Neural progenitor cell (in vitro differentiated cells): ENCODE measurements around the gene TBX5.

Source experiments
- CTCF ChIP-seq: fragments of 200-600 bp; sonication (generic); IDR thresholded peaks from 2 replicates; pipeline ENCODE4 v1.5.1; 2017; ENCODE audit warnings: antibody characterized with exemption, mild to moderate bottlenecking
- EZH2 ChIP-seq: fragments of 200-600 bp; sonication (generic); IDR thresholded peaks from 2 replicates; pipeline ENCODE4 v1.6.1; 2017; ENCODE audit warnings: antibody characterized with exemption, mild to moderate bottlenecking, moderate library complexity
- EZH2phosphoT487 ChIP-seq: fragments of 200-600 bp; sonication (generic); IDR thresholded peaks from 2 replicates; pipeline ENCODE4 v1.6.1; 2017; ENCODE audit warnings: antibody characterized with exemption

GRCh38 chr12:114347861-114348260 lies 58.1 kb downstream of the TBX5 start:
- no peak for TF ChIP-seq EZH2phosphoT487
- no peak for TF ChIP-seq CTCF
- no peak for TF ChIP-seq EZH2
